ENCODE results near the gene S100A10. TPM values are rescaled to one million over a fixed set of nuclear protein-coding genes. Genes with fewer than 3 reads are reported as not detected.

S100A10 gene
- total and polyA plus RNA-seq, 2 donors from 2014 or later, result 467 to 500 TPM

- DNase-seq (no peak), FAIRE-seq (no peak)
- no peak for TF ChIP-seq CTCF (IDR thresholded peaks at IDR 0.05; ENCODE audit: borderline replicate concordance, extremely low read depth, insufficient read depth)
- intact Hi-C loops (cut with DNase I), result no loop called here
- Histone ChIP-seq H3K36me3 (ENCODE audit: control insufficient read depth in 2 of 3, insufficient read depth in 3 of 3, low read length in 3 of 3) (no peaks in the 10 kb centered on the region), H3K9ac (ENCODE audit: low read length in 3 of 3) (no peak overlapping the region), H3K4me1 (ENCODE audit: control insufficient read depth in 2 of 3, insufficient read depth in 2 of 3, low read depth in 1 of 3, low read length in 3 of 3) (peaks cover 0 to 7% (median 0%) of the 10 kb centered on the region in 3 donors), H3K9me3 (ENCODE audit: control insufficient read depth in 2 of 3, insufficient read depth in 1 of 3, low read length in 3 of 3) (no peaks in the 10 kb centered on the region), H3K4me3 (ENCODE audit: low read length in 3 of 3) (no peak overlapping the region), H3K27ac (ENCODE audit: low read depth in 2 of 2, low read length in 2 of 2) (no peak overlapping the region), H3K27me3 (ENCODE audit: control insufficient read depth, insufficient read depth, low read length) (no peaks in the 10 kb centered on the region)
Observed at GRCh38 chr1:152039886-152040285, 46.2 kb upstream of the S100A10 start.

GRCh38 chr1:152039461-152039860, 45.8 kb upstream of the S100A10 start:
- Histone ChIP-seq H3K27me3 (ENCODE audit: control insufficient read depth, insufficient read depth, low read length) (no peaks in the 10 kb centered on the region), H3K9ac (ENCODE audit: low read length in 3 of 3) (no peak overlapping the region), H3K4me3 (ENCODE audit: low read length in 3 of 3) (no peak overlapping the region), H3K4me1 (ENCODE audit: control insufficient read depth in 2 of 3, insufficient read depth in 2 of 3, low read depth in 1 of 3, low read length in 3 of 3) (peaks cover 0 to 8% (median 0%) of the 10 kb centered on the region in 3 donors), H3K36me3 (ENCODE audit: control insufficient read depth in 2 of 3, insufficient read depth in 3 of 3, low read length in 3 of 3) (no peaks in the 10 kb centered on the region), H3K9me3 (ENCODE audit: control insufficient read depth in 2 of 3, insufficient read depth in 1 of 3, low read length in 3 of 3) (no peaks in the 10 kb centered on the region), H3K27ac (ENCODE audit: low read depth in 2 of 2, low read length in 2 of 2) (no peak overlapping the region)
- TF ChIP-seq CTCF (IDR thresholded peaks at IDR 0.05; ENCODE audit: borderline replicate concordance, extremely low read depth, insufficient read depth), result no peak
- DNase-seq (no peak), FAIRE-seq (no peak)
- intact Hi-C loops (cut with DNase I), result no loop called here

- DNase-seq, result no peak
- Histone ChIP-seq H3K4me1 (ENCODE audit: control insufficient read depth in 2 of 3, insufficient read depth in 2 of 3, low read depth in 1 of 3, low read length in 3 of 3) (peaks cover 0 to 7% (median 4%) of the 10 kb centered on the region in 3 donors), H3K27ac (ENCODE audit: low read depth in 2 of 2, low read length in 2 of 2) (no peak overlapping the region), H3K27me3 (ENCODE audit: control insufficient read depth, insufficient read depth, low read length) (no peaks in the 10 kb centered on the region), H3K4me3 (ENCODE audit: low read length in 3 of 3) (no peak overlapping the region), H3K36me3 (ENCODE audit: control insufficient read depth in 2 of 3, insufficient read depth in 3 of 3, low read length in 3 of 3) (no peaks in the 10 kb centered on the region), H3K9ac (ENCODE audit: low read length in 3 of 3) (no peak overlapping the region), H3K9me3 (ENCODE audit: control insufficient read depth in 2 of 3, insufficient read depth in 1 of 3, low read length in 3 of 3) (no peaks in the 10 kb centered on the region)
- intact Hi-C loops (cut with DNase I), result no loop called here
- TF ChIP-seq CTCF (IDR thresholded peaks at IDR 0.05; ENCODE audit: borderline replicate concordance, extremely low read depth, insufficient read depth), result no peak
- no peak for FAIRE-seq
Observed at GRCh38 chr1:152038871-152039270, 45.2 kb upstream of the S100A10 start.

All from kidney (tissue), 14 donors.